ENCODE measurements around the gene LCE3E. TPM values are rescaled to one million over a fixed set of nuclear protein-coding genes. Genes with fewer than 3 reads are reported as not detected.

Gene LCE3E
- total RNA-seq, 1 donor from 2014 or later, result not detected

DNA sequence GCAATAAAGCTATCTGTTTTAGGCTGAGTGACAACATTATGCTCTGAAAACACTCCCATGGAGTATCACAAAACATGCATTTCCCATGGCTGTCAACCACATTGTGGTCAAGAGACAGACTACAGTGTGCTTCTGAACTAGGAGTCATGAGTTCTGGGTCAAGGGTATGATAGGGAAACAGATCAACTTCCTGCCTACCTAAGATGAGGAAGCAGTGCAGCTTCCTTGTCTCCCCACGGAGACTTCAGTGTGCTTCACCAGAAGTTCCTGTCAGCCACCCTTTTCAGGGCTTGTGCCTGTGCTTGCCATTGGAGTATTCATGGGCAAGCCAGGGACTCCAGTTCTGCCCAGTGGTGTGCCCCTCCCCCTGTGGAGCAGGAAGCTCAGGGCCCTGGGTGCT, 19.9 kb downstream of the LCE3E start:
- Histone ChIP-seq H3K27me3 (ENCODE audit: low read depth) (no peaks in the 10 kb centered on the region), H3K36me3 (no peaks in the 10 kb centered on the region), H3K4me3 (no peak overlapping the region), H3K9me3 (no peaks in the 10 kb centered on the region), H3K4me1 (no peaks in the 10 kb centered on the region), H3K27ac (no peak overlapping the region)
- ATAC-seq, result no peak
- TF ChIP-seq, protein P1, sequence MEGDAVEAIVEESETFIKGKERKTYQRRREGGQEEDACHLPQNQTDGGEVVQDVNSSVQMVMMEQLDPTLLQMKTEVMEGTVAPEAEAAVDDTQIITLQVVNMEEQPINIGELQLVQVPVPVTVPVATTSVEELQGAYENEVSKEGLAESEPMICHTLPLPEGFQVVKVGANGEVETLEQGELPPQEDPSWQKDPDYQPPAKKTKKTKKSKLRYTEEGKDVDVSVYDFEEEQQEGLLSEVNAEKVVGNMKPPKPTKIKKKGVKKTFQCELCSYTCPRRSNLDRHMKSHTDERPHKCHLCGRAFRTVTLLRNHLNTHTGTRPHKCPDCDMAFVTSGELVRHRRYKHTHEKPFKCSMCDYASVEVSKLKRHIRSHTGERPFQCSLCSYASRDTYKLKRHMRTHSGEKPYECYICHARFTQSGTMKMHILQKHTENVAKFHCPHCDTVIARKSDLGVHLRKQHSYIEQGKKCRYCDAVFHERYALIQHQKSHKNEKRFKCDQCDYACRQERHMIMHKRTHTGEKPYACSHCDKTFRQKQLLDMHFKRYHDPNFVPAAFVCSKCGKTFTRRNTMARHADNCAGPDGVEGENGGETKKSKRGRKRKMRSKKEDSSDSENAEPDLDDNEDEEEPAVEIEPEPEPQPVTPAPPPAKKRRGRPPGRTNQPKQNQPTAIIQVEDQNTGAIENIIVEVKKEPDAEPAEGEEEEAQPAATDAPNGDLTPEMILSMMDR (IDR thresholded peaks at IDR 0.05), result no peak
- intact Hi-C loops (cut with DNase I), result no loop called here
- DNase-seq, result no peak

DNA sequence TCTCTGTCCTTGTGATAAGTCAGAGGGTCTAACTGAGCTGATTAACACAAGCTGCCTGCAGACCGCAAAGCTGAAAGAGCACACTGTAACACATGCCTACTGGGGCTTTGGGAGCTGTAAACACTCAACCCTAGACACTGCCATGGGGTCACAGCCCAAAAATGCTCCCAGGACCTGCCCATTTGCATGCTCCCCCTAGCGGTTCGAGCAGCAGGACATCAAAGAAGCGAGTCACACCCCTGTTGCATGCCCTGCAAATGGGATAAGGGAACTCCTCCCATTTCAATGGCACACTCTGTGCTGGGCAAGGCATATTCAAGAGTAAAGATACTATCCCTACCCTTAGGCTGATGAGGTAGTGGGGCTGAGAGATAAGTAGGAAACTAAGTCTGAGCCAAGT, 22.8 kb downstream of the LCE3E start:
- intact Hi-C loops (cut with DNase I), result no loop called here
- TF ChIP-seq, protein P1 (IDR thresholded peaks at IDR 0.05), result no peak
- DNase-seq (no peak), ATAC-seq (no peak)
- no peaks in the 10 kb centered on the region for H3K27me3 ChIP-seq (ENCODE audit: low read depth)
- no peaks in the 10 kb centered on the region for H3K4me1 ChIP-seq
- H3K36me3 ChIP-seq, result no peaks in the 10 kb centered on the region
- H3K27ac ChIP-seq, result no peak overlapping the region
- H3K4me3 ChIP-seq, result no peak overlapping the region
- no peaks in the 10 kb centered on the region for H3K9me3 ChIP-seq

DNA sequence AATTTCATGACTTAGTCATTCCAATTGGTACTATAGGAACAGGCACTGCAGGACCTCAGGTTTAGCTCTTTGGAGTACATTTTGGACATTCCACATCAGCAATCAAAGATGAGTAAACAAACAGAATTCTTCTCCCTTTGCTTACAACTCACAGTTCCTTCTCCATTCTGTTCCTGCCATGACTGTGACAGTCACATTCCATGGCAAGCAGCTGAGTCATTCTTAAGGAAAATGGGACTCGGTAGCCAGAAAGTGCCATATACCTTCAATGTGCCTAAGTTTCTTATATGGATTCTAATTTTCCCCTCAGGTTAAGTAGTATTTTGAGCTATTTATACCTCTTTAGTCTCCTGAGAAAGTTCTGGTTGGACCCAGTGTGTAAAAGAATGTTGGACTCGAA, 26.7 kb downstream of the LCE3E start:
- ATAC-seq (no peak), DNase-seq (no peak)
- Histone ChIP-seq H3K27me3 (ENCODE audit: low read depth) (no peaks in the 10 kb centered on the region), H3K4me1 (no peaks in the 10 kb centered on the region), H3K4me3 (no peak overlapping the region), H3K27ac (no peak overlapping the region), H3K36me3 (no peaks in the 10 kb centered on the region), H3K9me3 (no peaks in the 10 kb centered on the region)
- TF ChIP-seq, protein P1 (IDR thresholded peaks at IDR 0.05), result no peak
- intact Hi-C loops (cut with DNase I), result no loop called here

DNA sequence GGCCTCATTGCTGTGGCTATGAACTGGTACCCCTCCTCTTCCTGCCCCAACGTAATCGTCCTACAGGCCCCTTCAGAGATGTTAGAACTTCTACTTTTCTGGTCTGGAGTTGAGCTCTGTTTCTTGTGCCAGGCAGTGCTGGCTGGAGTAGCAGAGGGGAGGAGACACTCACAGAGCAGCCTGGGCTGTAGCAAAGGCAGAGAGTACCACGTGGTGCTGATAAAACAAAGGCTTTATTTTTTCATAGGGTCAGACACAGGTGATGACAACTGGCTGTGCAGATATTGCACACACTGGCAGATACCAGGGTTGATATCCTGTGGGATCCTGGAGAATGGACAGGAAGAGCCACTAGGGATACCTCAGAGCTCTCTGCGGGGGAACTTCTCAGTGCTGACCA, 29.1 kb downstream of the LCE3E start:
- TF ChIP-seq, protein P1 (IDR thresholded peaks at IDR 0.05), result no peak
- no peak overlapping the region for H3K4me3 ChIP-seq
- no peak overlapping the region for H3K27ac ChIP-seq
- intact Hi-C loops (cut with DNase I), result no loop called here
- no peaks in the 10 kb centered on the region for H3K9me3 ChIP-seq
- DNase-seq (no peak), ATAC-seq (no peak)
- H3K36me3 ChIP-seq, result no peaks in the 10 kb centered on the region
- no peaks in the 10 kb centered on the region for H3K27me3 ChIP-seq (ENCODE audit: low read depth)
- no peaks in the 10 kb centered on the region for H3K4me1 ChIP-seq

DNA sequence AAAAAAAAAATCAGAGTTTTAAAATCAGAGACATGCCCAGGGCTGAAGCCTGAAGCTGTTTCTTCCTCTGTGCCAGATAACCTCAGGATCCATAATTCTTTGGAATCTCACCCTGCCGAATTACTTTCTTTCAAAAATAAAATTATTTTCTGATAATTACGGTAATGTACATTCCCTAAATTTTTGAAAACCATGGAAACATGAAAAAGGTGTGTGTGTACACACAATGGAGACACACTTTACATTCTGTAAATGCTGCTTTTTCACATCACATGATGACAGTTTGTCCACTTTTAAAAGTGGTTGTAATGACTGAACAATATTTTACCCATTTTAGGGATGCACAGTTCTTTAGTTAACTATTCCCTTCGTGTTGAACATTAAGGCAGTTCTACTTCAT, 30.8 kb downstream of the LCE3E start:
- ATAC-seq (no peak), DNase-seq (no peak)
- no peaks in the 10 kb centered on the region for H3K36me3 ChIP-seq
- no peaks in the 10 kb centered on the region for H3K27me3 ChIP-seq (ENCODE audit: low read depth)
- no peak overlapping the region for H3K4me3 ChIP-seq
- intact Hi-C loops (cut with DNase I), result no loop called here
- H3K27ac ChIP-seq, result no peak overlapping the region
- no peaks in the 10 kb centered on the region for H3K9me3 ChIP-seq
- H3K4me1 ChIP-seq, result no peaks in the 10 kb centered on the region
- TF ChIP-seq, protein P1 (IDR thresholded peaks at IDR 0.05), result no peak
